ENCODE data around the gene ARHGEF33.

GRCh38 chr2:38951766-38952165 is 62.1 kb downstream of the ARHGEF33 start:
- no peak for TF ChIP-seq FOXK2 (IDR thresholded peaks at IDR 0.05)
- no peak for TF ChIP-seq SP1 (IDR thresholded peaks at IDR 0.05)
- no peak for TF ChIP-seq SUZ12 (IDR thresholded peaks at IDR 0.05)
- no peak for TF ChIP-seq FOXA1 (IDR thresholded peaks at IDR 0.05)
- TF ChIP-seq FOXM1 (IDR thresholded peaks at IDR 0.05; ENCODE audit: borderline replicate concordance) = no peak
- no peak for TF ChIP-seq BHLHE40 (IDR thresholded peaks at IDR 0.05; ENCODE audit: borderline replicate concordance)
- TF ChIP-seq TARDBP (IDR thresholded peaks at IDR 0.05) = no peak
- no peak for TF ChIP-seq HDGF (IDR thresholded peaks at IDR 0.05; ENCODE audit: borderline replicate concordance)
- TF ChIP-seq L3MBTL2 (conservative IDR thresholded peaks at IDR 0.05) = no peak
- no peak for TF ChIP-seq CTBP1 (IDR thresholded peaks at IDR 0.05; ENCODE audit: borderline replicate concordance)

Measured in HEK293T (cell line).